ENCODE data around the gene PRTFDC1. TPM values are rescaled to one million over a fixed set of nuclear protein-coding genes. Genes with fewer than 3 reads are reported as not detected.

The PRTFDC1 gene
- total RNA-seq, 1 donor from 2014 or later, result 27.0 TPM

DNA sequence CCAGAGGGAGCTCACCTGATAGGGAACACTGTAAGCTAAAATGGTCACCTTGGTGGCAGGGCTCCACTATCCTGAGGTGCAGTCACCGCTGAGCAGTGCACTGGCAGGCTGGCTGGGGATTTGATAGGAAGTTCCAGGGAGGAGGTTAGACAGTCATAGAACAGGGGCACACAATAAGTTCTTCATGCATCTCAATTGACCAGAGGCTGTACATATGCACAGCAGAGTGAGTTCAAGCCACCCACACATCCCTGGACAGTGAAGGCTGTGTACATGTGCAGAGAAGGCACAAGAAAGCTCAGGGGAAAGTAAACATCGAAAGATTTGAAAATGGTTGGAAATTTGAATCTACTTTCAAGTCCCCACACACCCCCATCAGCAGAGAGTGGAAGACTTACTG lies 13.9 kb downstream of the PRTFDC1 start:
- H3K9me3 Mint-ChIP-seq, result no peaks in the 10 kb centered on the region
- TF ChIP-seq CTCF (IDR thresholded peaks at IDR 0.05; ENCODE audit: unreplicated experiment), result no peak
- peaks cover 39% of the 10 kb centered on the region for H3K36me3 Mint-ChIP-seq
- peaks cover 7% of the 10 kb centered on the region for H3K4me1 Mint-ChIP-seq
- no peak for DNase-seq (ENCODE audit: low spot score in 2 of 2, unreplicated experiment in 2 of 2)
- no peaks in the 10 kb centered on the region for H3K27me3 Mint-ChIP-seq (ENCODE audit: low read depth)
- H3K4me3 Mint-ChIP-seq, result no peak overlapping the region
- H3K27ac Mint-ChIP-seq, result no peak overlapping the region

DNA sequence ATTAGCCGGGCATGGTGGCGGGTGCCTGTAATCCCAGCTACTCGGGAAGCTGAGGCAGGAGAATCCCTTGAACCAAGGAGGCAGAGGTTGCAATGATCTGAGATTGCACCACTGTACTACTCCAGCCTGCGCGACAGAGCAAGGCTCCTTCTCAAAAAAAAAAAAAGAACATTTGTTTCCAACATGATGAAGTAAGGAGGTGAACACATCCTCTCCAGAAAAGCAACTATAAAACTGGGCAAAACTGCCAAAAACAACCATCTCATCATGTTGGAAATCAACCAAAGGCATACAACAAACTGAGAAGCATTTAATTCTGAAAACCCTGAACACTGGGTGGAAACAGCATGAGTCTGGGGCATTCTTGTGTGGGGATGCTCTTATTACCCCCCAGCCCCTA lies 14.3 kb downstream of the PRTFDC1 start:
- Mint-ChIP-seq H3K4me3 (no peak overlapping the region), H3K9me3 (no peaks in the 10 kb centered on the region), H3K27ac (no peak overlapping the region), H3K4me1 (peaks cover 7% of the 10 kb centered on the region), H3K36me3 (peaks cover 39% of the 10 kb centered on the region), H3K27me3 (ENCODE audit: low read depth) (no peaks in the 10 kb centered on the region)
- no peak for DNase-seq (ENCODE audit: low spot score in 2 of 2, unreplicated experiment in 2 of 2)
- TF ChIP-seq CTCF (IDR thresholded peaks at IDR 0.05; ENCODE audit: unreplicated experiment), result no peak

- Mint-ChIP-seq H3K36me3 (peaks cover 49% of the 10 kb centered on the region), H3K27me3 (ENCODE audit: low read depth) (no peaks in the 10 kb centered on the region), H3K9me3 (no peaks in the 10 kb centered on the region), H3K4me3 (no peak overlapping the region), H3K4me1 (peaks cover 7% of the 10 kb centered on the region), H3K27ac (no peak overlapping the region)
- no peak for DNase-seq (ENCODE audit: low spot score in 2 of 2, unreplicated experiment in 2 of 2)
- no peak for TF ChIP-seq CTCF (IDR thresholded peaks at IDR 0.05; ENCODE audit: unreplicated experiment)
Observed at GRCh38 chr10:24935504-24936292, 16.7 kb downstream of the PRTFDC1 start.

GRCh38 chr10:24931236-24931635 lies 21.2 kb downstream of the PRTFDC1 start:
- H3K9me3 Mint-ChIP-seq, result no peaks in the 10 kb centered on the region
- H3K4me1 Mint-ChIP-seq, result peaks cover 11% of the 10 kb centered on the region
- no peaks in the 10 kb centered on the region for H3K27me3 Mint-ChIP-seq (ENCODE audit: low read depth)
- no peak for TF ChIP-seq CTCF (IDR thresholded peaks at IDR 0.05; ENCODE audit: unreplicated experiment)
- no peak for DNase-seq (ENCODE audit: low spot score in 2 of 2, unreplicated experiment in 2 of 2)
- no peak overlapping the region for H3K27ac Mint-ChIP-seq
- H3K36me3 Mint-ChIP-seq, result peaks cover 34% of the 10 kb centered on the region
- no peak overlapping the region for H3K4me3 Mint-ChIP-seq

DNA sequence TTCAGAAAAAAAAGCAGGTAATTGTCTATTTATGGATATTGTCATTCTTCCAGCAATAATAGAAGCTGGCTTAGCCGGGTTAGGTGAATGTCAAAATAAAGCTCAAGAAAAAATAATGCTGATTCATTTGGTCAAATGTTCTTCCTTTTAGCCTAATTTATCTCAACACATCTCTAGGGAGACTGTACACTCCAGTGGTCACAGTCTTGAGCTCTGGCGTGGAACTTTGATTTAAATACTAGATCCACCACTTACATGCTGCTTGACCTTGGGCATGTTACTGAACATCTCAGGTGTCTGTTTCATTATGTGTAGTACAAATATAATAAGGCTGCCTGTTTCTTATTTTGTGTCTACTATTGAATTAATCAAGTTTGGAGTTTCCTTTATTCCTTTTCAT lies 22.0 kb downstream of the PRTFDC1 start:
- Mint-ChIP-seq H3K36me3 (peaks cover 35% of the 10 kb centered on the region), H3K27me3 (ENCODE audit: low read depth) (no peaks in the 10 kb centered on the region), H3K4me1 (peaks cover 11% of the 10 kb centered on the region), H3K9me3 (no peaks in the 10 kb centered on the region), H3K4me3 (no peak overlapping the region), H3K27ac (no peak overlapping the region)
- no peak for TF ChIP-seq CTCF (IDR thresholded peaks at IDR 0.05; ENCODE audit: unreplicated experiment)
- DNase-seq (ENCODE audit: low spot score in 2 of 2, unreplicated experiment in 2 of 2), result no peak

Data from mesothelial cell of epicardium (in vitro differentiated cells).